HG03025 (cell line): Measurements from ENCODE around the gene COL4A2.
"Not testable (repeated sequence)": the region's sequence is repeated elsewhere in the genome, so short reads cannot be mapped to it uniquely, and the experiment has no call there.

Source experiments
- ATAC-seq: cut with Tn5 transposase; IDR thresholded peaks from one replicate; pipeline ENCODE4 v1.9.1; 2021; ENCODE audit warnings: mild to moderate bottlenecking, moderate library complexity; ENCODE audit not compliant: unreplicated experiment, low FRiP score

Gene COL4A2

GRCh38 chr13:110305544-110305943, 1.5 kb upstream of the COL4A2 start:
- no peak for ATAC-seq

GRCh38 chr13:110305949-110306339, 1.1 kb upstream of the COL4A2 start:
- ATAC-seq: no peak

- no peak for ATAC-seq
Observed at GRCh38 chr13:110306340-110306959, 634 bp upstream of the COL4A2 start.

GRCh38 chr13:110307767-110308655, 927 bp downstream of the COL4A2 start:
- ATAC-seq: no peak

GRCh38 chr13:110308656-110309359, 1.7 kb downstream of the COL4A2 start:
- ATAC-seq: no peak

GRCh38 chr13:110309661-110310524, 2.8 kb downstream of the COL4A2 start:
- ATAC-seq: no peak

GRCh38 chr13:110310541-110311442, 3.7 kb downstream of the COL4A2 start:
- ATAC-seq: no peak

GRCh38 chr13:110311443-110312338, 4.6 kb downstream of the COL4A2 start:
- no peak for ATAC-seq

- no peak for ATAC-seq
Observed at GRCh38 chr13:110312339-110313031, 5.4 kb downstream of the COL4A2 start.

GRCh38 chr13:110313261-110313660, 6.2 kb downstream of the COL4A2 start:
- not testable (repeated sequence) for ATAC-seq

- not testable (repeated sequence) for ATAC-seq
Observed at GRCh38 chr13:110313733-110314132, 6.6 kb downstream of the COL4A2 start.

GRCh38 chr13:110314516-110315245, 7.6 kb downstream of the COL4A2 start:
- ATAC-seq: no peak

- no peak for ATAC-seq
Observed at GRCh38 chr13:110316196-110316595, 9.1 kb downstream of the COL4A2 start.

- ATAC-seq: no peak
Observed at GRCh38 chr13:110317093-110317492, 10.0 kb downstream of the COL4A2 start.

- ATAC-seq: no peak
Observed at GRCh38 chr13:110317496-110318195, 10.6 kb downstream of the COL4A2 start.

GRCh38 chr13:110318920-110319319, 11.8 kb downstream of the COL4A2 start:
- no peak for ATAC-seq

- no peak for ATAC-seq
Observed at GRCh38 chr13:110319397-110319773, 12.3 kb downstream of the COL4A2 start.
